Skin epidermis (tissue), 12 donors: ENCODE data around the gene RBBP9.
A peak's percentile ranks its signal among the peaks of the same experiment; 100 is the strongest.
"Not testable (repeated sequence)": the region's sequence is repeated elsewhere in the genome, so short reads cannot be mapped to it uniquely, and the experiment has no call there.

ENCODE experiments used
- H3K27ac ChIP-seq, 21 experiments: fragments of 200-600 bp; sonication (generic) in 11 of 21; one replicate each; pipeline ENCODE4 v1.5.0; 2020; ENCODE audit warnings: mild to moderate bottlenecking in 3 of 21, inconsistent platforms in 2 of 21, moderate library complexity in 2 of 21
- H3K4me3 ChIP-seq, 7 experiments: fragments of 200-600 bp; sonication (generic) in 2 of 7; one replicate each; pipeline ENCODE4 v1.5.0; 2020; ENCODE audit warnings: inconsistent platforms in 2 of 7, mild to moderate bottlenecking in 2 of 7, moderate library complexity in 1 of 7

Gene RBBP9

GRCh38 chr20:18507218-18508191 is 10.5 kb upstream of the RBBP9 start, which contains the start of gene SEC23B:
TSS of gene SEC23B (plus strand) at chr20:18507940. CDS start at chr20:18510836, 2,896 bp downstream.
- Histone ChIP-seq H3K27ac (peak within 1 kb of the TSS; percentile 54 to 99 (median 92)), H3K4me3 (peak within 1 kb of the TSS; percentile 52 to 91 (median 74))

GRCh38 chr20:18506744-18507143 is 9.7 kb upstream of the RBBP9 start:
- H3K4me3 ChIP-seq = peak overlapping the region; percentile 52 to 91 (median 74)

DNA sequence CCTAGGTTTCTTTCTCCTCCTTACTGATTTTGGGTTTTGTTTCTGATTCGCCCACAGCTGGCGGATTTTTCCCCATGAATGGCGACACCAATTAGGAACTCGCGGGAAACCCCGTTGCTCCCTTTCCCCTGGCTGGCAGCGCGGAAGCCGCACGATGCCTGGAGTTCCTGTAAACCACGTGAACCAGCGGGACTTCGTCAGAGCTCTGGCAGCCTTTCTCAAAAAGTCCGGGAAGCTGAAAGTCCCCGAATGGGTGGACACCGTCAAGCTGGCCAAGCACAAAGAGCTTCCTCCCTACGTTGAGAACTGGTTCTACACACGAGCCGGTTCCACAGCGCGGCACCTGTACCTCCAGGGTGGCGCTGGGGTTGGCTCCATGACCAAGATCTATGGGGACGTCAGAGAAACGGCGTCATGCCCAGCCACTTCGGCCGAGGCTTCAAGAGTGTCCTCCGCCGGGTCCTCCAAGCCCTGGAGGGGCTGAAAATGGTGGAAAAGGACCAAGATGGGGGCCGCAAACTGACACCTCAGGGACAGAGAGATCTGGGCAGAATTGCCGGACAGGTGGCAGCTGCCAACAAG is 7.5 kb upstream of the RBBP9 start:
- H3K27ac ChIP-seq = peak overlapping the region in 9 of 21 experiments; percentile 1 to 82 (median 69)
- peak overlapping the region in 4 of 7 experiments; percentile 1 to 19 (median 9) for H3K4me3 ChIP-seq

More at GRCh38 chr20:18506744-18507143, 9.7 kb upstream of the RBBP9 start:
- peak overlapping the region in 20 of 21 experiments; percentile 67 to 99 (median 92) for H3K27ac ChIP-seq

GRCh38 chr20:18501672-18502071 is 4.6 kb upstream of the RBBP9 start:
- H3K4me3 ChIP-seq, H3K27ac ChIP-seq: not testable (repeated sequence)

DNA sequence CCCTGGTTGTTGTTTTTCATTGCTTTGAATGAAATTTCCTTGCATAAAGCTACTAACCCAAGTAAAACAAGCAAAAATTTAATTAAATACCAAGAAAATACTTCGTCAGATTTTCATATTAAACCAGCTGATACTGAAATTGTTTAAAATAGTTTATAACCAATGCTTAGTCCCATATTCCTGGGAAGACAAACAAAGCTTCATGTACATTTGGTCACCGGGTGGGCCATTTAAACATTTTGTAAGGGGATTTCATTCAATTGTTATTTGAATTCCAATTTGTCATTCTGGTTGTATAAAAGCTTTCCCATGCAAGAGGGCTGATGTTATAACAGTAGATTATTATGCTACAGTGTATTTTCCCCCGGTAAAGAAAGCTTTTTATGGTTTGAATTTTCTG is 578 bp upstream of the RBBP9 start:
- Histone ChIP-seq H3K4me3 (peak overlapping the region in 1 of 7 experiments; percentile 68), H3K27ac (peak overlapping the region in 9 of 21 experiments; percentile 17 to 89 (median 74))

DNA sequence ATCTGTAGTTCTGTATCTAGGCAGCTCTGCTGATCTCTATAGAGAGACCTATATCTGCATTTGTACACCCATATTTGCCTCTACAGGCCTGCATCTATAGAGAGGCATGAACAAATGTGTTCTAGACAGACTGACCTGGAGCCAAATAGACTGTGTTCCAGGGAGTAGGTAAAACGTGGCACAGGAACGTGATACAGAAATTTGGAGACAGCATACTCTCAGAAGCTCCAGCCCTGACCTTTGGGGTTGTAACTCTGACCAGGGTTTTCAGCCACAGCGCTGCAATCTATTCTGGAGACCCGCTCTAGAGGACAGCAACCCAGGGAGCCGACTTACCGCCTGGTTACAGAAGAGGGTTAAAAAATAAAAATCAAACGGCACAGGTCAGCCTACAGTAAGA is 983 bp downstream of the RBBP9 start:
- H3K4me3 ChIP-seq = peak overlapping the region in 6 of 7 experiments; percentile 56 to 90 (median 66)
- H3K27ac ChIP-seq = peak overlapping the region in 9 of 21 experiments; percentile 50 to 87 (median 79)

- H3K4me3 ChIP-seq = no peak overlapping the region
- H3K27ac ChIP-seq = no peak overlapping the region
Observed at GRCh38 chr20:18488301-18488700, 8.7 kb downstream of the RBBP9 start.

- H3K27ac ChIP-seq = no peak overlapping the region
- no peak overlapping the region for H3K4me3 ChIP-seq
Observed at GRCh38 chr20:18481596-18481995, 15.4 kb downstream of the RBBP9 start.

- no peak overlapping the region for H3K27ac ChIP-seq
Observed at GRCh38 chr20:18477821-18478220, 19.2 kb downstream of the RBBP9 start.

GRCh38 chr20:18477218-18477617 is 19.8 kb downstream of the RBBP9 start:
- H3K4me3 ChIP-seq = no peak overlapping the region
- no peak overlapping the region for H3K27ac ChIP-seq

More at GRCh38 chr20:18477821-18478220, 19.2 kb downstream of the RBBP9 start:
- no peak overlapping the region for H3K4me3 ChIP-seq

DNA sequence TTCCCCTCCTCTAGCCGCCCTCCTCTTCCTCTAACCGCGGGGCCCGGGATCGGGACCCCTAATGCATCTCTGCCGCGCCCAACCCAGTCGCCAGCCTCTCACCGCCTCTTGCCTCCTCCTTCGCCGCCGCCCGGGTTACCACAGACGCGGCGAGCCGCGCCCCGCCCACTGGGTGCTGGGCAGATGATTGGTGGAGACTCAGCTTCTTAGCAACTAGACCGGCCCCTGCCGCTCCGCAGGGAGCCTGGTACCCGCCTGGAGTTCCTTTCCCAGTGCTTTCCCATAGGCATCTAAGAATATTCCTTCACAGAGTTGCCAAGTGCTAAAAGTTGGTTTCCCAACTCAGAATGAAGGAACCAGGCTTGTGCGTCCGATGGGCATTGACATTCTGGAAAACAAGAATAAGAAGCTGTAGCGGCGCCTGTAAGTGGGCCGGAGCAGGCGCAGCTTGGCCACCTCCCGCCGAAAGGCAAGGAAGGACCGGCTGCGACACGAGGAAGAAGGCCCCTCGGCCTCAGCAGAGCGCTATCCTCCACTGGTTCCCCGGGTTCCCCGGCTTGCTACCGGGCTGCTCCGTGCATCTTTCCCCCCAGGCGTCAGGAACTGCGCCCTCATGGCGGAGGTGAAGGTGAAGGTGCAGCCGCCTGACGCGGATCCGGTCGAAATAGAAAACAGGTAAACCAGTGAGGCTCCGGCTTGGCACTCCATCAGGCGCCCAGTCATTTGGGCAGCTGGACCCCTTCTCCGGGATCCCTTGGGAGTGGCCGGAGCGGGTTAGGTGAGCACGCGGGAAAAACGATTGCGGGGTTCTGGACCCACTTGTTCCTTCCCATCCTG is 29.9 kb downstream of the RBBP9 start, which contains the start of the genes DZANK1 and POLR3F:
DZANK1 (minus strand) TSS at position 137 of the 837 bp plus-strand sequence. CDS start 1,672 bp downstream, outside the sequence.
POLR3F (plus strand) TSS at position 497 of the 837 bp plus-strand sequence; CDS start at position 614, 117 bp downstream.
- H3K4me3 ChIP-seq = peak within 1 kb of the TSS; percentile 64 to 98 (median 94)
- H3K27ac ChIP-seq = peak within 1 kb of the TSS in 20 of 21 experiments; percentile 54 to 95 (median 88)

DNA sequence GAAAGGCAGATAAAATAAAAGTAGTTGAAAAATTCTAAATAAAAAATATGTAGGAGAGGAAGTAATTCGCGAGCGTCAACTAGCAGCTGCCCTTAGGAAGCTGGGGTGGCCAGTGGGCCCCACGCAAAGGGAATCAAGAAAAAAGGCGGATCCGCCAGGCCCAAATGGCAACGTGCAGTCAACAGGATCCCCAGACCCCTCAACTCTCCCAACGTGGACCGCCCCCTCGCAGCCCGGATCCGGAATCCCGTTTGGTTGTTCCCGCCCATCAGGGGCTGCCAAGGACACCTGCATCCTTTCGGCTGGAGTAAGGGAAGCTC is 30.5 kb downstream of the RBBP9 start:
- Histone ChIP-seq H3K27ac (peak overlapping the region in 16 of 21 experiments; percentile 65 to 95 (median 88)), H3K4me3 (peak overlapping the region; percentile 64 to 98 (median 94))

- Histone ChIP-seq H3K4me3 (peak overlapping the region in 4 of 7 experiments; percentile 64 to 97 (median 94)), H3K27ac (no peak overlapping the region)
Observed at GRCh38 chr20:18465536-18466200, 31.4 kb downstream of the RBBP9 start.

DNA sequence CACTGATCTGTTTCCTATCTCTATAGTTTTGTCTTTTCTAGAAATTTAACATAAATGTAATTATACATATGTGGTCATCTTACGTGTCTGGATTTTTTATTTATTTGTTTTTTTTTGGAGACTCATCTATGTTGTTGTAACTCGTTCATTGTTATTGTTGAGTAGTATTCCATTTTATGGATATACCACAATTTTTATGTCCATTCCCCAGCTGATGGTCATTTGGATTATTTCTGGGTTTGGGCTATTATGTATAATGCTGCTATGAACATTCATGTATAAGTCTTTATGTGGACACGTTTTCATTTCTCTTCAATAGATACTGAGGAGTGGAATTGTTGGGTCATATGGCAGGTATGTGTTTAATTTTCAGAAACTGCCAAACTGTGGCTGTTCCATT is 40.4 kb downstream of the RBBP9 start:
- H3K27ac ChIP-seq = no peak overlapping the region
- no peak overlapping the region for H3K4me3 ChIP-seq

GRCh38 chr20:18443886-18444285 is 53.1 kb downstream of the RBBP9 start:
- Histone ChIP-seq H3K27ac (no peak overlapping the region), H3K4me3 (no peak overlapping the region)

DNA sequence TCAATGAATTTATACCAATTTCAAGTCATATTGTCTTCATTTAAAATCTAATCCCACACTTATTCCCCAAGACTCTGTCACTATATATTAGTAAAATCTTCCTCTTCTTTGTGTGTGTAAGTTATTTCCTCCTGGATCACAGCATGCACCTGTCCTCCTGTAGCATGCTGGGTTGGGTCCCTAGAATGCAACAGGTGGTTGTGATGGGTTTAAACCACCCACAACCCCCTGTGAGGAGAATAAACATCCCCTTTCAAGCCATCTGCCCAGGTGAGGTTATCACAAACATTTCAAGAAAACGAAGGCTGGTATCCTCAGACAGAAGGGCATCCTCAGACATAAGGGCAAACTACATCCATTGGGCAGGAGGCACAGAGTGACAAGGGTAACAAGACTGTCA is 56.6 kb downstream of the RBBP9 start:
- H3K4me3 ChIP-seq = no peak overlapping the region
- no peak overlapping the region for H3K27ac ChIP-seq

GRCh38 chr20:18436847-18437246 is 60.2 kb downstream of the RBBP9 start:
- no peak overlapping the region for H3K27ac ChIP-seq
- no peak overlapping the region for H3K4me3 ChIP-seq
